ENCODE data around the gene AEBP1. TPM values are rescaled to one million over a fixed set of nuclear protein-coding genes. Genes with fewer than 3 reads are reported as not detected.

Gene AEBP1
- total RNA-seq, 1 donor from 2014 or later: 35.4 TPM

DNA sequence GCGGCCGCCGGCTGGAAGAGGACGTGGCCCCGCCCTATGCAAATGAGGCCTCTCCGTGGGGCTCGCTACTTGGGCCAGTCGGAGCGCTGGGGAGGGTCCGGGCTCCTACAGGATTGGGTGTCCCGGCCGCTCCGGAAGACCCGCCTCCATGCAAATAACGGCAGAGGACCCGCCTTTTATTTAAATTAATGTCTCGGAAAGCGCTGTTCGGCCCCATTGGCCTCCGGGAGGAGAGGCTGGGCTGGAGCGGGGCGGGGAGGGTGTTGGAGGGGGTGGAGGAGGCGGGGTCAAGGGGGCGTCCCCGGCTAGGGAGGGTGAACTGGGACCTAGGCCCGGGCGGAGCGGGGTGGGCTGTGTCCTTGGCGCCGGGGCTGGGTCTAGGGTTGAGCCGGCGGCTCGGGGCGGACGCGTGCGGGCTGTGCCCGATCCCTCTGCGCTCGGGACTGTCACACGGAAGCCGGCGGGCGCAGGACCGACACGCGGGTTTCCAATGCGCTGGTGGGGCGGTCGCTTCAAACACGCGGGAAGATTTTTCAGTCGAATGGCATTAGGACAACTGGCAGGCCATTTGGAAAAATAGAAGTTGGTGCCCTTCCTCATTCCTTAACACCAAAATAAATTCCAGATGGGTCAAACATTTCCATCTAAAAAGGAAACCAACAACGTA lies 21.5 kb upstream of the AEBP1 start:
- Mint-ChIP-seq H3K4me3 (ENCODE audit: unreplicated experiment) (peak overlapping the region; percentile 78), H3K27ac (ENCODE audit: unreplicated experiment) (peak overlapping the region; percentile 38), H3K9me3 (ENCODE audit: unreplicated experiment) (peaks cover 9% of the 10 kb centered on the region), H3K36me3 (ENCODE audit: unreplicated experiment) (peaks cover 4% of the 10 kb centered on the region), H3K4me1 (ENCODE audit: low read depth, unreplicated experiment) (peaks cover 5% of the 10 kb centered on the region), H3K27me3 (ENCODE audit: unreplicated experiment) (peaks cover 6% of the 10 kb centered on the region)
- TF ChIP-seq, protein P1, sequence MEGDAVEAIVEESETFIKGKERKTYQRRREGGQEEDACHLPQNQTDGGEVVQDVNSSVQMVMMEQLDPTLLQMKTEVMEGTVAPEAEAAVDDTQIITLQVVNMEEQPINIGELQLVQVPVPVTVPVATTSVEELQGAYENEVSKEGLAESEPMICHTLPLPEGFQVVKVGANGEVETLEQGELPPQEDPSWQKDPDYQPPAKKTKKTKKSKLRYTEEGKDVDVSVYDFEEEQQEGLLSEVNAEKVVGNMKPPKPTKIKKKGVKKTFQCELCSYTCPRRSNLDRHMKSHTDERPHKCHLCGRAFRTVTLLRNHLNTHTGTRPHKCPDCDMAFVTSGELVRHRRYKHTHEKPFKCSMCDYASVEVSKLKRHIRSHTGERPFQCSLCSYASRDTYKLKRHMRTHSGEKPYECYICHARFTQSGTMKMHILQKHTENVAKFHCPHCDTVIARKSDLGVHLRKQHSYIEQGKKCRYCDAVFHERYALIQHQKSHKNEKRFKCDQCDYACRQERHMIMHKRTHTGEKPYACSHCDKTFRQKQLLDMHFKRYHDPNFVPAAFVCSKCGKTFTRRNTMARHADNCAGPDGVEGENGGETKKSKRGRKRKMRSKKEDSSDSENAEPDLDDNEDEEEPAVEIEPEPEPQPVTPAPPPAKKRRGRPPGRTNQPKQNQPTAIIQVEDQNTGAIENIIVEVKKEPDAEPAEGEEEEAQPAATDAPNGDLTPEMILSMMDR (IDR thresholded peaks at IDR 0.05; ENCODE audit: partially characterized antibody, unreplicated experiment): no peak
- peak; percentile 97 for DNase-seq

DNA sequence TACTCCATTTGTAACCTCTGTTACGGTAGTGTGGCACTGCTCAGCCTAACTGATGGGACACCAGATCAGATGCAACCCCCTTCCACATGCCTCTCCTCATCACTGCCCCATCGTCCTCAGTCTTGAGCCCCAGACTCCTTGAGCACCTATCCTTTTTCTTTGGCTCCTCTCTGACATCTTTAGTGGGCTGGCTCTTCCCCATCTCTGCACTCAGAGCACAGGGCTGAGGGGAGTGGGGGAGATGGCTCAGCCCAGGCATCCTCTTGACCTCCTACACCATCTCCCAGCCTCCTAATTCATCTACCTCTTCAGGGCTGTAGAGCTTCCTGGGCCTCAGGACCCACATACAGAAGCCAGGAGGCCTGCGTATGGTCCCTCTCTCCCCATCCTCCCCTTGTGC lies 20.3 kb upstream of the AEBP1 start:
- TF ChIP-seq, protein P1 (IDR thresholded peaks at IDR 0.05; ENCODE audit: partially characterized antibody, unreplicated experiment): no peak
- no peaks in the 10 kb centered on the region for H3K36me3 Mint-ChIP-seq (ENCODE audit: unreplicated experiment)
- H3K27ac Mint-ChIP-seq (ENCODE audit: unreplicated experiment): no peak overlapping the region
- H3K9me3 Mint-ChIP-seq (ENCODE audit: unreplicated experiment): peaks cover 9% of the 10 kb centered on the region
- DNase-seq: no peak
- H3K27me3 Mint-ChIP-seq (ENCODE audit: unreplicated experiment): peaks cover 8% of the 10 kb centered on the region
- H3K4me3 Mint-ChIP-seq (ENCODE audit: unreplicated experiment): peak overlapping the region; percentile 21
- H3K4me1 Mint-ChIP-seq (ENCODE audit: low read depth, unreplicated experiment): peaks cover 5% of the 10 kb centered on the region

DNA sequence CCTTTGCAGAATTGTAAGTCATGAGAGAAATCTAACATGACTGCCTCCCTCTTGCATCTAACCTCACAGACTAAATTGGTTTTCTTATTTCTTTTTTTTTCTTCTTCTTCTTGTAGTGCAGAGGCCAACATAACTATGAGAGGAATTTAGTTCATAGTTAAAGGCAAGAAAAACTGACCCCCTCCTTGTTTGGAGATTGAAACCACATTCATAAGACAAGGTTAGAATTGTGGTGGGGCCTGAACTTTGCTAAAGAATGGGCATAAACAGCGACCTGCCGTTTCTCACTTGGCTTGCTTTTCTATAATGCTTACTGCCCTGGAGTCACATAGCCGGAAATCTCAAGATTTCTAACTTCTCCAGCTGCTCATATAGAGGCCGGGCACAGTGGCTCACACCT lies 19.4 kb upstream of the AEBP1 start:
- H3K9me3 Mint-ChIP-seq (ENCODE audit: unreplicated experiment): peaks cover 9% of the 10 kb centered on the region
- TF ChIP-seq, protein P1 (IDR thresholded peaks at IDR 0.05; ENCODE audit: partially characterized antibody, unreplicated experiment): no peak
- H3K4me1 Mint-ChIP-seq (ENCODE audit: low read depth, unreplicated experiment): peaks cover 5% of the 10 kb centered on the region
- no peaks in the 10 kb centered on the region for H3K36me3 Mint-ChIP-seq (ENCODE audit: unreplicated experiment)
- no peak for DNase-seq
- H3K27me3 Mint-ChIP-seq (ENCODE audit: unreplicated experiment): peaks cover 8% of the 10 kb centered on the region
- no peak overlapping the region for H3K27ac Mint-ChIP-seq (ENCODE audit: unreplicated experiment)
- H3K4me3 Mint-ChIP-seq (ENCODE audit: unreplicated experiment): no peak overlapping the region

DNA sequence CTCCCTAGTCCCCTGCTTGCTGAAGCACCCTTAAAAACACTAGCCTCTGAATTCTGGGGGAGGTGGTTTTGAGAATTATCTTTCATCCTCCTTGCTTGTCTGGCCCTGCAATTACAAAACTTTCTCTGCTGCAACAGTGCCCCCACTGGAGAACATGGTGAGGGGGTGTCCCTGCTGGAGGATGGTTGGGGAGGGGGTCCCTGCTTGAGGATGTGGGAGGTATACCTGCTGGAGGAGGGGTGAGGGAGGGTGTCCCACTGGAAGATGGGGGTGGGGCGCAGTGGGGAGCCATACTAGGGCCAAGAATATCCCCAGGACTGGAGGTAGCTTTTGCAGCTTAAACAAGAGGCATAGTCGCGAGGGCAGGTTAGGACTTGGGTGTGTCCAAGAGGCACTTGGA lies 18.6 kb upstream of the AEBP1 start:
- peaks cover 8% of the 10 kb centered on the region for H3K27me3 Mint-ChIP-seq (ENCODE audit: unreplicated experiment)
- no peak overlapping the region for H3K4me3 Mint-ChIP-seq (ENCODE audit: unreplicated experiment)
- TF ChIP-seq, protein P1 (IDR thresholded peaks at IDR 0.05; ENCODE audit: partially characterized antibody, unreplicated experiment): no peak
- no peaks in the 10 kb centered on the region for H3K36me3 Mint-ChIP-seq (ENCODE audit: unreplicated experiment)
- H3K9me3 Mint-ChIP-seq (ENCODE audit: unreplicated experiment): peaks cover 9% of the 10 kb centered on the region
- no peak for DNase-seq
- H3K27ac Mint-ChIP-seq (ENCODE audit: unreplicated experiment): no peak overlapping the region
- H3K4me1 Mint-ChIP-seq (ENCODE audit: low read depth, unreplicated experiment): peaks cover 5% of the 10 kb centered on the region

DNA sequence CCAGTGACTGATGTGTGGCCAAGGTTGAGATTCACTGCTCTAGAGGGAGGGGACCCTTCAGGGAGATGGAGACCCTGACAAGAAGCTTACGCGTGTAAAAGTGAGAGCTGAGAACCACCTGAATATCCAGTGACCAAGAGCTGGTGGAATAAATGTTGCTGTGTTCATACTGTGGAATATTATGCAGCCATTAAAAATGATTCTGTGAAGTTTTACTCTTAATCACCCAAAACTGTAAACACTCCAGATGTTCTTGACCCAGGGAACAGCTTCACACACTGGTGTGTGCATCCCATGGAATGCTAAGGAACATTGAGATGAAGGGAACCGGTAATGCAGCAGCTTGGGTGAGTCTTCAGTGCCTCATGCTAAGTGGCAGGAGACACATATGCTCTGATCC lies 17.5 kb upstream of the AEBP1 start:
- H3K9me3 Mint-ChIP-seq (ENCODE audit: unreplicated experiment): peaks cover 9% of the 10 kb centered on the region
- DNase-seq: no peak
- H3K27ac Mint-ChIP-seq (ENCODE audit: unreplicated experiment): no peak overlapping the region
- no peaks in the 10 kb centered on the region for H3K4me1 Mint-ChIP-seq (ENCODE audit: low read depth, unreplicated experiment)
- H3K36me3 Mint-ChIP-seq (ENCODE audit: unreplicated experiment): no peaks in the 10 kb centered on the region
- TF ChIP-seq, protein P1 (IDR thresholded peaks at IDR 0.05; ENCODE audit: partially characterized antibody, unreplicated experiment): no peak
- peak overlapping the region; percentile 13 for H3K4me3 Mint-ChIP-seq (ENCODE audit: unreplicated experiment)
- peaks cover 6% of the 10 kb centered on the region for H3K27me3 Mint-ChIP-seq (ENCODE audit: unreplicated experiment)

Measured in glutamatergic neuron (in vitro differentiated cells).